Activated CD4-positive, alpha-beta T cell treated with anti-CD3 and anti-CD28 coated beads, Interleukin-2, amount 50 U/mL, for 4 hours (primary cell): ENCODE data around the gene SLC38A10.

Experiments
- DNase-seq, 2 experiments: peaks; one replicate each; pipeline ENCODE4 v3.0.0-alpha.2; 2020

The SLC38A10 gene

DNA sequence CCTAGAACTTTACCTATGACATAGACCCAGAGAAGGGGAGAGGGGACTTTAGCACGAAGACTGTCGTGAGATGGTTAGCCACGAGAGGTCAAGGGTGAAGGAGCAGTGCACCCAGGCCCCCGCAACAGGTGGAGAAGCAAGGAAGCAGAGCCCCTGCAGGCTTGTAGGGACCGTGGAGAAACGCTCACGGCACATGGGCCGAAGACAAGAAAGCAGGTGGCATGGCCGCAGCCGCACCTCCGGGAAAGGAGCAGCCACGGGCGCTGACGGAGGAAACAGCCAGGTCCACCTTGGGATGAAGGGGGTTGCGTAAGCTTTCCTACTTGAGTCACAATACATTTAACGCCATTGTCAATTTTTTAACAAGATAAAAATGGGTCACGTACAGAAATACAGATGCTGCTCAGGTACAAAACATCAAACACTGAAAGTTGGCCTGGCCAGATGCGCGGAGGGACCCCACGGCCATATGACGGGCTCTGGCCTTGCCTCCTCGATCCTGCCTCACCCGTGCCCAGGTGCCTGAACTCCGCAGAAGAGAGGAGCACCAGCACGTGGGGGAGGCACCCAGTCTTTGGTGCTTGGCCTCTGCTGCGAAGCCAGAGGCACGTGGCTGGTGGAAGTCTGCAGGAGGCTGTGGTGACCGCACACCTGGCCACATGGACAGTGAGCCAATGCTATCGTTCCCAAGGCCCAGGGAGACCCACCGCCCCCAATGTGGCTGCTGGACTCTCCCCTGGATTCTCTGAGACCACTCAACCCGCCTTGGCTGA, 21.2 kb downstream of the SLC38A10 start:
- no peak for DNase-seq

DNA sequence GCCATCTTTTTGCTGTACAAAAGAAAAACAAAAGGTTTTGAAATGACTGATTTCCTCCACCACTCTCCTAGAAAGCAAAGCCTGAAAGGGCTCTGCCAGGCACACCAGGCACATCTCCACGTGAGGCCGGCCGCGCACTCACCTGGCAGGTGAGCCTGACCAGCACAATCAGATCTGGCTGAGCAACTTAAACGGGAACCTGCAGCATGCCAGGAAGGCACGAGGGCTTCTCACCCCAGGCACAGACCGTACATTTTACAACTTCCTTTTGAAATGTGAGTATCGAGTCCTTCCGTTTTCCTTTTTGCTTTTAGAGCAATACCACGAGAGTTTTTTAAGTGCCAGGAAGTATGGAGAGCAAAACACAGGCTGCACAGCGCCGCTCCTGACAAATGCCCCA, 22.5 kb downstream of the SLC38A10 start:
- no peak for DNase-seq

DNA sequence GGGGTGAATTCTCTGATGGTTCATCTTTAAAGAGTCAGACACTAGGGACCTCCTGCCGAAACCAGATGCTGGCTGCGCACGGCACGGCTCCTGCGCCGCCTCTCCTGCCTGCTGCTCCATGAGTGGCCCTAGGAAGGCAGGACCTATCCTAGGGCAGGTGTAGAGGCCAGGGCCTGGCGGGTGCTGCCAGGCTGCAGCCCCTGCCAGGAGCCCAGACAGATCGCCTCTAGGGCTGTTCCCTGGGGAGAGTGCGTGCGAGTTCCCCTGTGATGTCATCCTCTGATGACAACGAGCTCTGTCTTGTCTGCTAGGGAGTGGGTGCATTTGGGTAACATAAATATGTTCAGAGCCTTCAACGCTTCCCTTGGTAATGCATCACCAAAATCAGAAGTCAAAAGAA, 23.9 kb downstream of the SLC38A10 start:
- DNase-seq, result no peak

DNA sequence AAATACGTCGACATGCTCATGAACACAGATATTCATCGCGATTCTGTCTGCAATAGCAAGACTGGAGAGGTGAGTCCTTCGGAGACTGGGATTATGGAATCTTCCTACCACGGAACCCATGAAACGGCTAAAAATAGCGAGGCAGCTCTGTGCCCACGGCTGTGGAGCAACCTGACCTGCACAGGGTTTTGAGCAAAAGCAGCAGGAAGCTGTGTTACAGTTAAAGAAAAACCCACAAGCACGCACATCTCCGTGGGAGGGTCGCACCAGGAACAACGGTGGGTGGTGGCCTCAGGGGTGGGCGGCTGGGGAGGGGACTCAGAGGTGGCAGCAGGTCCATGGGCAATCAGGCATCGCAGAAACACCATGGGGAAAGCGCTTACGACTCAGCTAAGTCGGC, 24.8 kb downstream of the SLC38A10 start:
- no peak for DNase-seq

DNA sequence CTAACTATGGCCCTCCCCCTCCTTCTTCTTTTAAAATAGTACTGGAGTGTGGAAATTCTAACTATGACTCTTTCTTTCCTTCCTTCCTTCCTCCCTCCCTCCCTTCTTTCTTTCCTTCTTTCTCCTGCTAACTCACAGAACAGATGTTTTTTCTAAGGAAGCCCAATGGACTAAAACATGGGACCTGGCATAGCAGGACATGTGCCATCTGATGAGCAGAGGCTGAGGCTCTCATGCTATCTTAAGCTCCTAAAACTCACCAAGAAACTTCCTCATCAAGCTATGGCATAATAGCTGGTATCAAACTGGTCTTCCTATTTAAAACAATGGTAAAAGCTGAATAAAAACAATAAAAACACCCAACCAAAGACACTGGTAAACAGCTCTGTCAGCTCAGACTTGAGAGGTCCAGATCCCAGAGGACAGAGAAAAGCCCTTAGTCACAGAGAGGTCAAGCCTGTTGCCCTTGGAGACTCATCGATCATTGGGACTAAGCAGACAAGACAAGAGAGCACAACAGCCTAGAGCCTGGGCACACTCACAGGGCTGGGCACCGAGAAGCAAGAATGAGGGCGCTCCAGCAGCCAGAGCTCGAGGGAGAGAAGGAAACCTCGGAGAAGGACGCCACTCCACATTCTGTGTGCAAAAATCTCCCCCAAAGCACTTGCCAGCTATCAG, 27.6 kb downstream of the SLC38A10 start:
- no peak for DNase-seq

DNA sequence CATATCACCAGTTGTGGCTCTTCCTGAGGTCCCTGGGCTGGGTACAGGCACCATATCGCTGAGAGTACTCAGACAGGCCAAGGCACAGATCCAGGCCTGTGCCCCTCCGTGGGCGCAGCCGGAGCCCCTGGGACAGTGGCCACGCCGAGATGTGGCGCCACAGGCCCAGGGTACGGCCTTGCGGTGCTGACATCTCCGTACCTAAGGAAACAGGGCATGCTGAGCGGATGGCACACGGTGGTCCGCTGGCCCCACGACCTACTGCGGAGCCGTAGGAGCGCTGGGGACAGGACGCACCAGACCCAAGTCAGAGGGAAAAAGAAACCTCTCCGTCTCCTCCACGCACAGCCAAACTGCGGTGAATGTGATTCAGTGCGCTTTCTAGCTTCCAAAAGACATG, 29.5 kb downstream of the SLC38A10 start:
- DNase-seq, result no peak

DNA sequence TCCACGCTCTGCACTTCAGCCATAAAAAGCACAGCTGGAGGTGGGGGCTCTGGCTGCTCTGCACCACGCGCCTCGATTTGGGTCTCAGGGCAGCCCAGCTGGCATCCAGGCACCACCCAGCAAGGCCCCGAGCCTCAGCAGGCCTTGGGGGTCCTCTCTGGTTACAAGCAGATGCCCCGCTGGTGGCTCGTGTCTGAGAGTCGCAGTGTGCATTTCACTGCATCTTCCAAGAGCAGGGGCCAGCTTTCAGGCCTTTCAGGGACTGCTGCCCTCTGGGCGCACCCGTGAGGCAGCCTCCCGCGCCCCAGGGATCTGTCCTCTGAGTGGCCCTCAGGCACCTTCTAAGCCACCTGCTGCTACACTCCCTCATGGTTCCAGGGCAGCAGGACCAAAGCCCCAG, 30.5 kb downstream of the SLC38A10 start:
- DNase-seq, result no peak

DNA sequence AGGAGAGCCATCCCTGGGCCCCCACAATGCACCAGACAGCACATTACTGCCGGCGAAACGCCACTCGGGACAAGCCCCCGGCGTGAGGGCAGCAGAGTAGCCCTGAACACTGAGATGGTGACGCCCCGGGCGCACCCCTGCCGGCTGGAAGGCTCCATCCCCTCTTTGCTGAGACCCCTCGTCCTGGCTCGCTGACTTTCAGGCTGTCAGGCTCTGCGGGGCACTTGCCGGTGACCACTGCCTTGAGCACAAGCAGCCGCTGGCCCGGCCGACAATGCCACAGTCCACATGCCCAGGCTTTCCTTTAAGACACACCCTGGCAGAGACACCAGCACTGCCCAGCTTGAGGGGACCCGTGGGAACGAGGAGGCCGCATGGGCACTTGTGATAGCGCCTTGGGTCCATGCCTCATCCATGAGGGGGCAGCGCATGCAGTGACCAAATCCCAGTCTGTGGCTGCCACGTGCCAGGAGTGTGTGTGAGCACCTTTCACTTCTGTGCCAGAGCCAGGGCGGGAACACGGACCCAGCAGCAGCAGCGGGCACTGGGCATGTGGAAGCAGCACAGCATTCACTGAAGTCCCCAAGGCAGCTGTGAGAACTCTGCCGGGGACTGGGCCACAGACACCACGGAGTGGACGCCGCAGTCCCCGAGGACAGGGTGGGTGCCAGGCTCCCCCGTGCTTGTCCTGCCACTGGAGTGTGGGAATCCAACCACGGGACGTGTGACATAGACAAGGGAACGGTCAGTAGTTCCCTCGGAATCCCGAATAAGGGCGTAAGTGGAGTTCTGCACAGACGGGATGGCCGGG, 31.5 kb downstream of the SLC38A10 start:
- no peak for DNase-seq

DNA sequence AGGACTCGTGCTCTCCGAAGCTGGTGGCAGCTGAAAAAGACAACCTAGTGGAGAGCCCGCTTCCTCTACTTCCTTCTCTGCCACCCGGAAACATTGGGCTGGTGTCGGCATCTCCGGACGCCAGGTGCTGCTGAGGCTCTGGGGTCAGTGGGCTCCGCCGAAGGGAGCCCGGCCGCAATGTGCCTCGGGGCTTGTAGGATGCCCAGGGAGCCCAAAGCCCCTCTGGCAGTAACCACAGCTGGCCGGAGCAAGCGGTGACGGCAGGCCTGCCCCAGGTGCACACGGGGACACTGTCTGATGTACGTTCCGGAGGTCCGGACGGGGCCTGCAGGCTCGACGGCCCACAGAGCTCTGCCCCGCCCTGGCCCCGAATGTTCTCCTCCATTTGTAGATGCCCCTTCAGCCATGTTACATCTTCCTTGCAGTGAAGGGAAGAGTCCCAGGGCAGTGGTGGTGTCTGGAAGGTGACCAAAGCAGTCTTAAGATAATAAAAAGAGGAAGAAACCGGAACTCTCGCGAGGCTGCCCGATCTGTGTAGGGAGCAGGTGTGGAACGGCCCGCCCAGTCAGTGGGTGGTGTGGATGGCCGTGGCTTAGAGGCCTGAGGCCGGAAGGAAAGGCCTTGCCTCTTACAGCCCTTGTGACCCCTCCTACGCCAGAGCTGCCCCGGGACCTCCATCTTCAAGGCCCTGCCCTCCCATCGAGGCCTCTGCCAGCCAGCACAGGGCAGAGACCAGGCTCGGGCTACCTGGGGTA, 33.3 kb downstream of the SLC38A10 start:
- no peak for DNase-seq

DNA sequence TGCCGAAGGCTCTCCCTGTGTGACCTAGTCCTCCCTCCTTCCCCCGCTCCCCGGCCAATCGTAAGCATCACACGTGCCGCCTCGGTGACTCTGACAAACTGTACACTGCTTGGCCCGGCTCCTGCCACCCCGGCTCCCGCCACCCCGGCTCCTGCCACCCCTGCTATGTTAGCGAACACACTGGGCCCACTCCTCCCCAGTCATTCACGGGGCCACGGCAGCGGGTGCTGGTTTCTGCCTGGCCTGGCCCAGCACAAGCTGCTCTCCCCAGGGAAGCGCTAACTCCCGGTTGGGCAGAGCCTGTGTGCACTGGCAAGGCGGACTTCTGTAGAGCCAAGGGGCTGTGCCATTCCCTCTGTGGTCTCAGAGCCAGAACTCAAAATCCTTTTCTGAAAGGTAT, 34.0 kb downstream of the SLC38A10 start:
- DNase-seq, result no peak

DNA sequence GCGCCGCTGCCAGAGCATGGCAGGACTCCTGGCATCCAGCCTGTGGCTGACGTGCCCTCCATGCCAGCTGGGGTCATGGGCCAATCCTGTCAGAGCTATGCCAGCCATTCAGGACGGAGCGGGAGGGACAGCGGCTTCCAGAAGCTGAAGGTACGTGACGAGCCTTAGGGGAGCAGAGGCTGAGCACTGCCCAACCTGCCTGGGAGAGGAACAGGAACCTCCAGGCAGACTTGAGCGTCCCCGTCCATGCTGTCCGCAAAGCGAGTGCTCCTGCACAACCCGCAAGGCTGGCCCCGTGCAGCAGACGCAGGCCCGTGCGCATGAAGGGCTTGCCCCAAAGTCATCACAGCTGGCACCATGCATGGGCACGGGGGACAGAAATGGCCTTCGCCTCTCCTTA, 34.5 kb downstream of the SLC38A10 start:
- no peak for DNase-seq

DNA sequence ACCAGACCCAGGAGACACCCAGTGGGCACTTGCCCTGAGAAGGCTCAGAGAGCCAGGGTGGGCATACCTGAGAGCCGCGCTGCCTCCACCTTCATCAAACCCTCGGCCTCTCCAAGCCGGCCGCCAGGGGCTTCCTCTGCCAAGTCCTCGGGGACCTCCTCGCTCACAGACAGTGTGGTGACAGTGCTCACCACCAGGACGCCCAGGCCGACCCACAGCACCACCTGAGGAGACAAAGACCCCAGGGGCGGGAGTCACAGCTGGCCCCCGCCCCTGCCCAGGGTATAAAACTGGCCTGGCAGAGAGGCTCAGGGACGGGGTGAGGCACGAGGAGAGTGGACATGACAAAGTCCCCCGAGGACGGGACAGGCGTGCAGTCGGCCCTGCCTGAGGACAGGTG, 34.9 kb downstream of the SLC38A10 start:
- no peak for DNase-seq

DNA sequence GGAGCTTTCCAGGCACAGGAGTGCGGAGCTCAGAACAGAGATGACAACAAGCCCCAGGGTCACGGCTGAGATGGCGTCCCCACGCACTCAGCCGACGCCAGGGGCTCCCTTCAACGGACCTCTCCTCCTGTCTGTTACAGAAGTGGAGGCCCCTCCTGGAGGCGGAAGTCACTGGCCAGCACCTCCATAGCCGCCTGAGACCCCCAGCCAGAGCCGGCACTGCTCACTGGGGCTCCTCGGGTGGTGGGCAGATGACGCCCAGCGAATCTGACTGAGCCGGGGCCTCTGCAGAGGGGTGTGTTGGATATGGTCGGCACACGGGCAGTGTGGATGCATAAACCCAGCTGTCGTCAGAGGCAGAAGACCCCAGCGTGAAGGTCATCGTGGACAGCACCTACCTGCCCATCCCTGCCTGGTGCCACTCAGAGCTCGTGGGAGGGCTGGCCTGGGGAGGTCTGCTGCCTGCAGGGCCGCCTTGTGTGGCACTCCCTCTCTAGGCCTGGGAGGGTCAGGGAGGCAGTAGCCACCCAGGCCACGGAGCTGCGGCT, 36.0 kb downstream of the SLC38A10 start:
- DNase-seq, result no peak

DNA sequence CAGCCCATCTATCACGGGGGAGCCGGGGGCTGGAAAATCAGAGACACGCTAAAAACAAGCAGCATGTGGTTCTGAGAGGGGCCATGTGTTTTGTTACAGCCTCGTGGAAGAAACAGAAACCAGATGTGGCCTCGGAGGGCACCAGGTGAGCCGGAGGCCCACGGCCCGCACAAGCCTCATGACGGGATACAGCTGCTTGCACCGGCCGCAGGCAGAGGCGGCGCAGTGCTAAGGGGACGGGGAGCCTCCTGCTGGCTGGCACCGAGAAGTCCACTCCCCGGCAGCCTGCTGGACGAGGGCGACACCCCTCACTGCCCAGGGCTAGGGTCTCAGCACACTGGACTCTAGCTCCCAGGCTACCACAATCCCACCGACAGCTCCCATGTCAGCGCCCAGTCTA, 36.8 kb downstream of the SLC38A10 start:
- DNase-seq, result no peak

DNA sequence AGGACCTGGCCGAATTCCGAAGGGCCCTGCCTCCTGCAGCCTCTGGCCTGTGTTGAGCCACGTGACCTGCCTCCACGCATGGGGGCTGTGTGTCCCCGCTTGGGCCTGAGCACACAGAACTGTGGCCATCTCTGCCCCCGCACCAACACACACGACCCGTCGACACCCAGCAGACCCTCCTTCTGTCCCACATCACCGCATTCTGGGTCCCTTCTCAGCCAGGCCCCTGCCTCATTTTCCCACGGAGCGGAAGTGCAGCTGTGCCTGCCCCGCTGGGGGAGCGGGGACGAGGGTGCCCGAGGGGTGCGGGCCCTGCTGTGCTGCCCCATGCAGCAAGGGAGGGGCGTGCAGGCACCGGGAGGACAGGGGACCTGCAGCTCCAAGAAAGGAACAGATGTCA, 37.6 kb downstream of the SLC38A10 start:
- no peak for DNase-seq

DNA sequence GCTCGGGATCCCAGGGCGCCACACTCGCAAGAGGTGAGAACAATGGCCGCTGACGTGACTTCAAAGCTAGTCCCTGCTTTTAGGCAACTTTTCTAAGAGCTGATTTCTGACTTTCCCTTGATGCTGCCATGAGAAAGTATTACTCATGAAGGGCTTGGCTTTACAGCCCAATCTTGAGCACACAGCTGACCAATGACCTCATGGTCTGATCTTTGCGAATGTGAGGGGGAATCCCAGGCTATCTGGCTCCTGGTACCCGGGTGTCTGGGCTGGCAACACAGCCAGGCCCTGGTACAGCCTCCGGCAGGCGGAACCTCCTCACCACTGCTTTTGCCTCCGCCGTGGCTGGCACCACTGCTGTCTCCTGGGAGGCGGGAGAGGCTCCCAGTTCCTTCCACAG, 38.5 kb downstream of the SLC38A10 start:
- DNase-seq, result no peak

DNA sequence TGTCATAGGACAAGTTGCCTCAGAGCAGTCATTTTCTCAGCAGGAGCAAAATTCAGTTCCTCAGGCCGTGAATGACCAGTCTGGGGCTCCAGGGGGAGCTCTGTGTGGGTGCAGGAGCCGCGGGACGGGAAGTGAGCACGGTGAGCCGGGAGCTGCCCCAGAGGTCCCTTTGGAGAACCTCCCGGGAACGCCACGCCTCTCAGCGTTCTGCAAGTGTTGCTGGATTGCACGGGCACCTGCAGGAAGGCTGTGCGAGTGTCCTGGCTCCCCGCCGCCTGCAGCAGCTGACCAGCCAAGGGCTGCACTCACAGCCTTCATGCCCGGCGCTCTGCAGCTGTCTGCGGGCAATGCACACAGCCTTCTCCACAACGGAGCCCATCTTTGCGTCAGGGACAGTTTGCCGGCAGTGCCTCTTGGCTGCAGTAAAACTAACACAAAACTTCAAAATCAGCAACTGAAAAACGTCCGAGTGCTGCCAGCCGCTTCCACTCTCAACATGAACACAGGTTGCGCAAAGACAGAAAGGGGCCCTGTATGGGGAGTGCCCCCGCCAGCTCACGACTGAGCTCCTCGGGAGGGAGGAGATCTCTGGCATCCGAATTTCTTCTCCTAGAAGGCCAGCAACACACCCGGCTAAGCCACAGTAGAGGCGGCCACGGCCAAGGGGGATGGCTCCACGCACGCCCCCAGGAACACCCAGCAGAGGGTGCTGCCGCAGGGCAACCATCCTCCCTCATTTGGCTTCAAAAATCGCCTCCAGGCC, 40.0 kb downstream of the SLC38A10 start:
- DNase-seq, result no peak

DNA sequence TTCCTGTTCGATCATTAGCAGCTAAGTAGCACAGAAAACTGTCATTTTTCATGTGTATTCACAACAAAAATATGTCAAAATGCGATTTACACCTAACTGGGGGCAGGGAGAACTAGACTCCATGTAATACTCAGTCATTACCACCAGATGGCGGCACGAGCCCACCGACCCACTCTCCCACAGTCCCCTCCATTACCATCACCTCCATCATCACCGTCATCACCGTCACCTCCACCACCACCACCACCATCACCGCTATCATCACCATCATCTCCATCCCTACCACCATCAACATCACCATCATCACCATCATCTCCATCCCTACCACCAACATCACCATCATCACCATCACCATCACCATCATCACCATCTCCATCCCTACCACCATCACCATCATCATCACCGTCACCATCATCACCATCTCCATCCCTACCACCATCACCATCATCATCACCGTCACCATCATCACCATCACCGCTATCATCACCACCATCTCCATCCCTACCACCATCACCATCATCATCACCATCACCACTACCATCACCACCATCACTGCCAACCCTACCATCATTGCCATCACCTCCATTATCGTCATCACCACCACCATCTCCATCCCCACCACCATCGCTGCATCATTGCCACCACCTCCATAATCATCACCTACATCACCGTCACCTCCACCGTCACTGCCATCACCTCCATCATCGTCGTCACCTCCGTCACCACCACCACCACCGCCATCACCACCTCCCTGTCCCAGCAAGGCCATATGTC, 41.6 kb downstream of the SLC38A10 start:
- DNase-seq, result peak; percentile 57 to 59

DNA sequence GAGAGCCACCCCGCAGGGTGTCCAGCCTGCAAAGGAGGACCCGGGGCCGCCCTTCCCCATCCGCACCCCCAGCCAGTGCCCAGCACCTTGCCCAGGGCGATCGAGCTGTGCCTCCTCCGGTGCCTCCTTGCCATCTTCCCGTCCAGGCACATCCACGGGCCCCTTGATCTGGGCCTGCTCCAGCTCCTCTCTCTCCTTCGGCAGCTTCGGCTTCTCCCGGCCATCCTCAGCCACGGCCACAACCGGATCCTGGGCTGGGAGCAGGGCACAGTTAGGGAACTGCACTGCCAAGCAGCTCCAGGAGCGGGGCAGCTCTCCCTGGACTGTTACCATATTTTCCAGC, 42.1 kb downstream of the SLC38A10 start:
- no peak for DNase-seq

DNA sequence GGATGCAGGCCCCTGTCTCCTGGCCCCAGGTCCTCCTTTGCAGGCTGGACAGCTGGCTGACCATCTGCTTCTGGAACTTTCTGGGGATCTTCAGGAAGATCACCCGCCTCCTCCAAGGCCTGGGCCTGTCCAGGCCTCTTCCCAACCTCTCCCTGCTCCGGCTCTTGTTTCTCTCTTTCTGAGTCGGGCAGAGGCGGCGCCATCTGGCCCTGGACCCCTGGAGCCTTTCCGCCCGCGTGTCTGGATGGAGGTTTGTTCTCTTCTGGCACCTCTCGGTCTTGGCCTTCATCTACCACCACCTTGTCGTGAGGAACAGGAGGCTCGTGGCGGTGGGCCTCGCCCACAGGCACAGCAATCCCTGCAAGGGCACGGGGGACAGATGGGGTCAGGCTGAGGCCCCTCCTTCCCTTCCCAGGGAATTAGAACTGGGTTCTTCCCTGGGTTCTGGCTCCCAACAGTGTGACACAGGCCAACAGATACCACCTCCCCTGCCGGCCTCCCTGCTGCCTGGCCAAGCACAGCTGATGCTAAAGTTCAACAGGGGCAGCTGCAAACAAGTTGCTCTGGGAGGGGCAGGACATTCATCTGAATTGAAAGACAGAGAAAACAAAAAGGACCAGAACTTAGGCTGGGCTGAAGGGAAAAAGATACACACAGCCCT, 42.7 kb downstream of the SLC38A10 start:
- no peak for DNase-seq
